A549 (cell line): Measurements from ENCODE around the gene SULF2.

Experiments used
- CHD4 ChIP-seq: fragments of 200-600 bp; sonication (generic); IDR thresholded peaks from 2 replicates; pipeline ENCODE4 v1.6.1; 2016; ENCODE audit warnings: antibody characterized with exemption, mild to moderate bottlenecking, borderline replicate concordance
- HOXB5 ChIP-seq: fragments of 250-450 bp; sonication (Bioruptor Pico); IDR thresholded peaks from 2 replicates; pipeline ENCODE4 v1.5.0; 2020; ENCODE audit warnings: mild to moderate bottlenecking, moderate library complexity
- POLR2A ChIP-seq: IDR thresholded peaks from 2 replicates; pipeline ENCODE4 v1.6.1; 2012; ENCODE audit warnings: mild to moderate bottlenecking, low read length
- RNF2 ChIP-seq: fragments of 200-600 bp; sonication (generic); IDR thresholded peaks from 2 replicates; pipeline ENCODE4 v1.6.1; 2016; ENCODE audit warnings: low read depth, mild to moderate bottlenecking, antibody characterized with exemption, moderate library complexity, borderline replicate concordance
- TF ChIP-seq, protein P1 (sequence below): IDR thresholded peaks from 2 replicates; pipeline ENCODE4 v1.6.1; 2012

DNA sequence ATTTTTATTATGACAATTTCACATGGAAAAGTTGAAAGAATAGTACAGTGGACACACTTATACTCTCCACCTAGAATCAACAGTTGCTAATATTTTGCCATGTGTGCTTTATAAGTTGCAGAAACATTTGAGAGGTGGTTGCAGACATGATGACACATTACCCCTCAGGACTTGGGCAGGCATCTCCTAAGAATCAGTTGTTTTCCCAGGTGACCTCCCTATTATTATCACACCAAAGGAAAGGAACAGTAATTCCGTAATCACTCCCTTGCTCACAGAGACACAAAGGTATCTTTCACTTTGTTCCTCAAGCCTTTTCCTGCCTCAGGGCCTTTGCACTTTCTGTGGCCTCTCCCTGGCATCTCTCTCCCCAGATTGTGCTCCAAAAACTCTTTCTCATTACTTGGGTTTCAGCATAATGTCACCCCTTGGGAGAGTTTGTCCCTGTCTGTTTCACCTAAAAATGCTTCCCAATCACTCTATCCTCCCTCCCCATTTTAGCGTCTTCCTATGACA, 5.9 kb upstream of the SULF2 start:
- TF ChIP-seq CHD4 (no peak), RNF2 (no peak), HOXB5 (CRISPR knock-in tag) (no peak), POLR2A (no peak)
- TF ChIP-seq, protein P1, sequence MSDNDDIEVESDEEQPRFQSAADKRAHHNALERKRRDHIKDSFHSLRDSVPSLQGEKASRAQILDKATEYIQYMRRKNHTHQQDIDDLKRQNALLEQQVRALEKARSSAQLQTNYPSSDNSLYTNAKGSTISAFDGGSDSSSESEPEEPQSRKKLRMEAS = no peak
